ENCODE data around the gene TGFBR2. TPM values are rescaled to one million over a fixed set of nuclear protein-coding genes. Genes with fewer than 3 reads are reported as not detected.

The TGFBR2 gene
- total RNA-seq, 2 donors from 2014 or later: 91.8 to 143 TPM

GRCh38 chr3:30631243-30631904, 25.0 kb downstream of the TGFBR2 start:
- ATAC-seq (no peak), DNase-seq (no peak)
- TF ChIP-seq POLR2A (IDR thresholded peaks at IDR 0.05) (no peak), CTCF (IDR thresholded peaks at IDR 0.05) (no peak)
- intact Hi-C loops (cut with DNase I): no loop called here
- Histone ChIP-seq H3K9me3 (no peaks in the 10 kb centered on the region), H3K4me1 (peaks cover 80% of the 10 kb centered on the region), H3K27ac (peak overlapping the region in 1 of 4 donors; percentile 9), H3K4me3 (no peak overlapping the region), H3K27me3 (no peaks in the 10 kb centered on the region), H3K36me3 (replicated peaks in 1 of 2; ENCODE audit: insufficient read depth in 1 of 2, low read depth in 2 of 2) (no peaks in the 10 kb centered on the region)
- 73 to 76% methylated on average over 7 of the region's 7 CpGs for WGBS, 2 donors

- WGBS, 2 donors: 87 to 90% methylated on average over 3 of the region's 3 CpGs
- Histone ChIP-seq H3K27me3 (no peaks in the 10 kb centered on the region), H3K27ac (peak overlapping the region in 1 of 4 donors; percentile 9)
Measured at GRCh38 chr3:30632065-30632464, 25.7 kb downstream of the TGFBR2 start.

GRCh38 chr3:30632521-30632920, 26.1 kb downstream of the TGFBR2 start:
- Histone ChIP-seq H3K27ac (no peak overlapping the region), H3K4me1 (peaks cover 71% of the 10 kb centered on the region), H3K36me3 (replicated peaks in 1 of 2; ENCODE audit: insufficient read depth in 1 of 2, low read depth in 2 of 2) (no peaks in the 10 kb centered on the region), H3K27me3 (no peaks in the 10 kb centered on the region), H3K9me3 (no peaks in the 10 kb centered on the region), H3K4me3 (no peak overlapping the region)
- WGBS, 2 donors: 66 to 75% methylated on average over 1 of the region's 1 CpG
- TF ChIP-seq POLR2A (IDR thresholded peaks at IDR 0.05) (no peak), CTCF (IDR thresholded peaks at IDR 0.05) (no peak)
- no peak for ATAC-seq
- no peak for DNase-seq
- intact Hi-C loops (cut with DNase I): no loop called here

More at GRCh38 chr3:30632065-30632464, 25.7 kb downstream of the TGFBR2 start:
- Histone ChIP-seq H3K4me1 (peaks cover 73% of the 10 kb centered on the region), H3K4me3 (no peak overlapping the region), H3K36me3 (replicated peaks in 1 of 2; ENCODE audit: insufficient read depth in 1 of 2, low read depth in 2 of 2) (no peaks in the 10 kb centered on the region), H3K9me3 (no peaks in the 10 kb centered on the region)
- ATAC-seq (no peak), DNase-seq (no peak)
- TF ChIP-seq CTCF (IDR thresholded peaks at IDR 0.05) (no peak), POLR2A (IDR thresholded peaks at IDR 0.05) (no peak)
- intact Hi-C loops (cut with DNase I): no loop called here

GRCh38 chr3:30633718-30634117, 27.3 kb downstream of the TGFBR2 start:
- intact Hi-C loops (cut with DNase I): no loop called here
- Histone ChIP-seq H3K27me3 (no peaks in the 10 kb centered on the region), H3K27ac (no peak overlapping the region), H3K9me3 (no peaks in the 10 kb centered on the region), H3K4me3 (no peak overlapping the region), H3K36me3 (replicated peaks in 1 of 2; ENCODE audit: insufficient read depth in 1 of 2, low read depth in 2 of 2) (no peaks in the 10 kb centered on the region), H3K4me1 (peaks cover 75% of the 10 kb centered on the region)
- no peak for ATAC-seq
- no peak for TF ChIP-seq POLR2A (IDR thresholded peaks at IDR 0.05)
- no peak for TF ChIP-seq CTCF (IDR thresholded peaks at IDR 0.05)
- DNase-seq: no peak
- 80 to 82% methylated on average over 3 of the region's 3 CpGs for WGBS, 2 donors
